NB4 (cell line): ENCODE results near the gene ROR2.

Source experiments
- CTCF ChIP-seq: IDR thresholded peaks from one replicate; pipeline ENCODE4 v1.5.1; 2012; ENCODE audit warnings: low read depth, low read length
- POLR2A ChIP-seq: IDR thresholded peaks from 2 replicates; pipeline ENCODE4 v1.6.1; 2011; ENCODE audit warnings: mild to moderate bottlenecking; ENCODE audit not compliant: insufficient read length; ENCODE audit errors: extremely low read depth

GRCh38 chr9:91647371-91647770, 302.7 kb downstream of the ROR2 start:
- TF ChIP-seq CTCF = no peak
- no peak for TF ChIP-seq POLR2A
